ENCODE data around the gene ZNF837.
"Not testable (repeated sequence)": the region's sequence is repeated elsewhere in the genome, so short reads cannot be mapped to it uniquely, and the experiment has no call there.

Gene ZNF837

GRCh38 chr19:58349590-58349989, 31.2 kb downstream of the ZNF837 start:
- DNase-seq (ENCODE audit: low read depth, low spot score), result no peak
- H3K4me3 ChIP-seq (ENCODE audit: low read depth, low read length), result no peak overlapping the region
- POLR2A ChIA-PET, result interaction anchor here (3.4 kb wide), 1 partner anchor 13 kb away, joined by 22 read pairs; the partner anchor contains the start of gene ZNF497
- no peak for TF ChIP-seq CTCF (IDR thresholded peaks at IDR 0.05; ENCODE audit: insufficient read depth, low read length, missing control alignments)
- CTCF ChIA-PET, result no interaction called here

GRCh38 chr19:58348080-58348479, 32.8 kb downstream of the ZNF837 start:
- not testable (repeated sequence) for DNase-seq (ENCODE audit: low read depth, low spot score)
- POLR2A ChIA-PET, result interaction anchor here (1.6 to 3.4 kb wide), 5 partner anchors 9 to 165 kb away, joined by 4 to 22 read pairs (median 8); partner anchors contain the start of genes ZNF274 and ZNF497
- peak overlapping the region; percentile 78 for H3K4me3 ChIP-seq (ENCODE audit: low read depth, low read length)
- CTCF ChIA-PET, result interaction anchor here (0.6 to 0.7 kb wide), 4 partner anchors 8 to 193 kb away, joined by 3 to 4 read pairs (median 4); partner anchors contain the start of gene ZNF497

- no peak for DNase-seq (ENCODE audit: low read depth, low spot score)
- TF ChIP-seq CTCF (IDR thresholded peaks at IDR 0.05; ENCODE audit: insufficient read depth, low read length, missing control alignments), result no peak
- POLR2A ChIA-PET, result interaction anchor here (0.6 to 3.4 kb wide), 9 partner anchors 8 to 944 kb away, joined by 3 to 22 read pairs (median 6); partner anchors contain the start of genes ZNF274, ZNF497, ZNF584 and ZSCAN22
- CTCF ChIA-PET, result interaction anchor here (0.7 kb wide), 1 partner anchor 631 kb away, joined by 3 read pairs; no protein-coding TSS in a partner anchor
- peak overlapping the region; percentile 78 for H3K4me3 ChIP-seq (ENCODE audit: low read depth, low read length)
Measured at GRCh38 chr19:58346961-58347929, 33.6 kb downstream of the ZNF837 start.

- H3K4me3 ChIP-seq (ENCODE audit: low read depth, low read length), result no peak overlapping the region
- ChIA-PET CTCF (no interaction called here), POLR2A (interaction anchor here (1.2 kb wide), 1 partner anchor 12 kb away, joined by 3 read pairs; no protein-coding TSS in a partner anchor)
- no peak for DNase-seq (ENCODE audit: low read depth, low spot score)
- no peak for TF ChIP-seq CTCF (IDR thresholded peaks at IDR 0.05; ENCODE audit: insufficient read depth, low read length, missing control alignments)
Measured at GRCh38 chr19:58345558-58345957, 35.3 kb downstream of the ZNF837 start.

- no peak for DNase-seq (ENCODE audit: low read depth, low spot score)
- TF ChIP-seq CTCF (IDR thresholded peaks at IDR 0.05; ENCODE audit: insufficient read depth, low read length, missing control alignments), result no peak
- ChIA-PET POLR2A (no interaction called here), CTCF (interaction anchor here (0.6 kb wide), 1 partner anchor 10 kb away, joined by 4 read pairs; no protein-coding TSS in a partner anchor)
- H3K4me3 ChIP-seq (ENCODE audit: low read depth, low read length), result no peak overlapping the region
Measured at GRCh38 chr19:58338825-58339558, 41.8 kb downstream of the ZNF837 start.

GRCh38 chr19:58338336-58338735, 42.5 kb downstream of the ZNF837 start:
- TF ChIP-seq CTCF (IDR thresholded peaks at IDR 0.05; ENCODE audit: insufficient read depth, low read length, missing control alignments), result no peak
- ChIA-PET CTCF (no interaction called here), POLR2A (no interaction called here)
- no peak overlapping the region for H3K4me3 ChIP-seq (ENCODE audit: low read depth, low read length)
- no peak for DNase-seq (ENCODE audit: low read depth, low spot score)
